Measurements from ENCODE around the gene GOLGB1. TPM values are rescaled to one million over a fixed set of nuclear protein-coding genes. Genes with fewer than 3 reads are reported as not detected.
"Not testable (repeated sequence)": the region's sequence is repeated elsewhere in the genome, so short reads cannot be mapped to it uniquely, and the experiment has no call there.

The GOLGB1 gene
- polyA plus RNA-seq, 2 donors = 11.3 to 11.7 TPM

DNA sequence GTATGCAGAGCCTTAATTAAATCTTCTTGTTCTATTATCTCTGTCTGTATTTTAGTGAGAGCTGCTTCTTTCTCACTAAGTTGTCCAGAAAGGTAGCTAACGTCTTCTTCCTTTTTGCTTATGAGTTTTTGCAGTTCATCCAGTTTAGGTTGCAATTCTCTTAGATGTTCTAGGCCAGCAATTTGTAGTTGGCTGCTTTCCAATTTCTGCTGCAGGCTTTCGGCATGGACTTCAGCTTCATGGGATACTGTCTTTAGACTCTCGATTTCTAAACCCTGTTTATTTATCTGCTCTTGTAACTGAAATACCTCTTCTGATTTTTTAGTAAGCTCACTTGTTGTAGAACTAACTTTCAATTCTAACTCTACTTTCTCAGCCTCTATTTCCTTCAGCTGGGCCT lies 53.4 kb downstream of the GOLGB1 start:
- no peak overlapping the region for H3K27ac ChIP-seq (ENCODE audit: low read depth in 2 of 2, low read length in 1 of 2)
- 77 to 81% methylated on average over 3 of the region's 3 CpGs for WGBS, 2 donors
- H3K4me3 ChIP-seq (ENCODE audit: low read depth in 1 of 2, low read length in 2 of 2) = no peak overlapping the region
- no peaks in the 10 kb centered on the region for H3K9me3 ChIP-seq (ENCODE audit: control insufficient read depth in 2 of 2, insufficient read depth in 1 of 2, low read depth in 1 of 2, low read length in 1 of 2)
- H3K27me3 ChIP-seq (ENCODE audit: control insufficient read depth in 1 of 2, insufficient read depth in 2 of 2, low read length in 2 of 2) = no peaks in the 10 kb centered on the region
- H3K36me3 ChIP-seq (ENCODE audit: control insufficient read depth in 2 of 2, insufficient read depth in 2 of 2, low read length in 1 of 2) = peaks cover 4 to 19% of the 10 kb centered on the region in 2 donors
- no peaks in the 10 kb centered on the region for H3K4me1 ChIP-seq (ENCODE audit: control insufficient read depth in 2 of 2, insufficient read depth in 2 of 2, low read length in 1 of 2)

DNA sequence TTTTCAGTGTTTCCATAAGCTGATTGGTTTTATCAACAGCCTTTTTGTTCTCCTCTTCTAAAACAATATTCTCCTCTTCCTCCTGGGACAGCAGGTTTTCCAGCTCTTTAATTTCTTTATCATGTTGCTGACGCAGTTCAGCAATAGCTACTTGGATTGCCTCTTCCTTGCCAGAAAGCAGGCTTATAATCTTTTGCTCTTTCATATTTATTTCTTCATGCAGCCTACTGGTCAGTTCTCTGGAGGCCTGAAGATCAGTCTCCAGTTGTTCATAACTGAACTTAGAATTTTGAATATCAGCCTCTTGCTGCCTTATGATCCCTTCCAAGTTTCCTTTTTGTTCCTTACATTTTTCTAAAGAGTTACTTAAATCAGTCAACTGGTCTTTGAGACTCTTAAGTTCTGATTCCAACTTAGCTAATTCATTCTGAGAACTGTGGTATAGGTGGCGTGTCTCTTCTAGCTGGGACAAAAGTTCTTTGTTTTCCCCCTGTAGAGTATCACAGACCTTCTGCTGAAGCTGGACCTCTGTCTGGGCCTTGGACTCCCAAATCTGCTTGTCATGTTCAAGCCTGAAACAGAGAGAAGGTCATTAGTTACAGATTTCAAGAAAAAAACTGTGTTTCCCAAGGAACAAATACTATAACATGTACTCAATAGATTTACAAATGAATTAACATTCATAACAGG lies 57.4 kb downstream of the GOLGB1 start:
- 93 to 95% methylated on average over 2 of the region's 2 CpGs for WGBS, 2 donors
- H3K27me3 ChIP-seq (ENCODE audit: control insufficient read depth in 1 of 2, insufficient read depth in 2 of 2, low read length in 2 of 2) = no peaks in the 10 kb centered on the region
- no peaks in the 10 kb centered on the region for H3K9me3 ChIP-seq (ENCODE audit: control insufficient read depth in 2 of 2, insufficient read depth in 1 of 2, low read depth in 1 of 2, low read length in 1 of 2)
- H3K36me3 ChIP-seq (ENCODE audit: control insufficient read depth in 2 of 2, insufficient read depth in 2 of 2, low read length in 1 of 2) = peaks cover 4 to 5% of the 10 kb centered on the region in 2 donors
- H3K4me3 ChIP-seq (ENCODE audit: low read depth in 1 of 2, low read length in 2 of 2) = no peak overlapping the region
- H3K27ac ChIP-seq (ENCODE audit: low read depth in 2 of 2, low read length in 1 of 2) = no peak overlapping the region
- H3K4me1 ChIP-seq (ENCODE audit: control insufficient read depth in 2 of 2, insufficient read depth in 2 of 2, low read length in 1 of 2) = no peaks in the 10 kb centered on the region

DNA sequence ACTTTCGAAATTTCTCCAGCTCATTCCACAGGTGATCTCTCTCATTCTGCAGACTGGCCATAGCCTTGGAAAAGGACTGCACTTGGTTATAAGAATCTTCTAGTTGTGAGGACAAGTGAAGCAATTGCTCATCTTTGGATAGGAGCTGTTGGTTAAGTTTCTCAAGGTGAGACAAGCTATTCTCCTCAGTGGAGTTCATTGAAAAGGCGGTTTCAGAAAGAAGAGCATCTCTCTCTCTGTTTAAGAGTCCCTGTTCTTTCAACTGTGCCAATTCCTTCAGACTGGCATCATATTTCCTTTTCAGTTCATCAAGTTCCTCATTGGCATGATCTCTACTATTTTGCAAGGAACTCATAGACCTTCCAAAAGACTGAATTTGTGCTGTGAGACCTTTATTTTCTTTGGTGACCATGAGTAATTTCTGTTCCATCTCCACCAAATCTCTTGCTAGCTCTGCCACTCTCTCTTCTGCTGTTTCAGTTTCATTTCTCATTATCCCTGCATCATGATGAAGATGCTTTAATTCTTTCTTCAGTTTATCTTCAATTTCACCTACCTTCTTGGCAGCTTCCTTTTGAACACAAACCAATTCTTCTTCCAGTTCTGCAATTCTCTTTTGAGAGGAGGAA lies 58.6 kb downstream of the GOLGB1 start:
- H3K4me1 ChIP-seq (ENCODE audit: control insufficient read depth in 2 of 2, insufficient read depth in 2 of 2, low read length in 1 of 2) = no peaks in the 10 kb centered on the region
- 93 to 98% methylated on average over 2 of the region's 2 CpGs for WGBS, 2 donors
- no peaks in the 10 kb centered on the region for H3K9me3 ChIP-seq (ENCODE audit: control insufficient read depth in 2 of 2, insufficient read depth in 1 of 2, low read depth in 1 of 2, low read length in 1 of 2)
- H3K4me3 ChIP-seq (ENCODE audit: low read depth in 1 of 2, low read length in 2 of 2) = no peak overlapping the region
- H3K27me3 ChIP-seq (ENCODE audit: control insufficient read depth in 1 of 2, insufficient read depth in 2 of 2, low read length in 2 of 2) = no peaks in the 10 kb centered on the region
- peaks cover 0 to 4% of the 10 kb centered on the region in 2 donors for H3K36me3 ChIP-seq (ENCODE audit: control insufficient read depth in 2 of 2, insufficient read depth in 2 of 2, low read length in 1 of 2)
- H3K27ac ChIP-seq (ENCODE audit: low read depth in 2 of 2, low read length in 1 of 2) = no peak overlapping the region

DNA sequence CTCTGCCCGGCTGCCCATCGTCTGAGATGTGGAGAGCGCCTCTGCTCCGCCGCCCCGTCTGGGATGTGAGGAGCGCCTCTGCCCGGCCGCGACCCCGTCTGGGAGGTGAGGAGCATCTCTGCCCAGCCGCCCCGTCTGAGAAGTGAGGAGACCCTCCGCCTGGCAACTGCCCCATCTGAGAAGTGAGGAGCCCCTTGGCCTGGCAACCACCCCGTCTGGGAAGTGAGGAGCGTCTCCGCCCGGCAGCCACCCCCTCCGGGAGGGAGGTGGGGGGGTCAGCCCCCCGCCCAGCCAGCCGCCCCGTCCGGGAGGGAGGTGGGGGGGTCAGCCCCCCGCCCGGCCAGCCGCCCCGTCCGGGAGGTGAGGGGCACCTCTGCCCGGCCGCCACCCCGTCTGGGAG lies 60.8 kb downstream of the GOLGB1 start:
- not testable (repeated sequence) for H3K9me3 ChIP-seq (ENCODE audit: control insufficient read depth in 2 of 2, insufficient read depth in 1 of 2, low read depth in 1 of 2, low read length in 1 of 2); H3K36me3 ChIP-seq (ENCODE audit: control insufficient read depth in 2 of 2, insufficient read depth in 2 of 2, low read length in 1 of 2); H3K27ac ChIP-seq (ENCODE audit: low read depth in 2 of 2, low read length in 1 of 2); H3K27me3 ChIP-seq (ENCODE audit: control insufficient read depth in 1 of 2, insufficient read depth in 2 of 2, low read length in 2 of 2); H3K4me1 ChIP-seq (ENCODE audit: control insufficient read depth in 2 of 2, insufficient read depth in 2 of 2, low read length in 1 of 2); H3K4me3 ChIP-seq (ENCODE audit: low read depth in 1 of 2, low read length in 2 of 2)
- 91 to 95% methylated on average over 18 to 31 of the region's 31 CpGs for WGBS, 2 donors

DNA sequence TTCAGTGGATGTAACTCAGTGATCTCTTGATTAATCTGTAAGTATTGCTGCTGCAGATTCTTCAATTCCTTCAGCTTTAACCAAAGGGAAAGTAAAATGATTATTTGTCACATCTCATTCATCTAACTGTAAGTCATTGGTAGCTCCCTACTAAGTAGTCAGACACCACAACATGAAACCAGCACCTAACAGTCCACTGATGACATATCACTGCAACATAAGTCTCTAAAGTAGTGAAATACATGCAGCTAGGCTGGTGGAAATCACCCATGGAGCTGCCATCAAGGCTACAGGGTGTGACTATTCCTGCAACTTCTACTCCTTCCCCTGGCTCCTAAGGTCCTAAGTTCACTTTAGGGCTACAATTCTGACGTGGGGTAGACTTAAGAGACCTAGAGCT lies 67.7 kb downstream of the GOLGB1 start:
- Histone ChIP-seq H3K4me1 (ENCODE audit: control insufficient read depth in 2 of 2, insufficient read depth in 2 of 2, low read length in 1 of 2) (no peaks in the 10 kb centered on the region), H3K4me3 (ENCODE audit: low read depth in 1 of 2, low read length in 2 of 2) (no peak overlapping the region), H3K9me3 (ENCODE audit: control insufficient read depth in 2 of 2, insufficient read depth in 1 of 2, low read depth in 1 of 2, low read length in 1 of 2) (no peaks in the 10 kb centered on the region), H3K27me3 (ENCODE audit: control insufficient read depth in 1 of 2, insufficient read depth in 2 of 2, low read length in 2 of 2) (no peaks in the 10 kb centered on the region), H3K36me3 (ENCODE audit: control insufficient read depth in 2 of 2, insufficient read depth in 2 of 2, low read length in 1 of 2) (peaks cover 9 to 15% of the 10 kb centered on the region in 2 donors), H3K27ac (ENCODE audit: low read depth in 2 of 2, low read length in 1 of 2) (no peak overlapping the region)
- WGBS, 2 donors = 86 to 87% methylated on average over 1 of the region's 1 CpG

DNA sequence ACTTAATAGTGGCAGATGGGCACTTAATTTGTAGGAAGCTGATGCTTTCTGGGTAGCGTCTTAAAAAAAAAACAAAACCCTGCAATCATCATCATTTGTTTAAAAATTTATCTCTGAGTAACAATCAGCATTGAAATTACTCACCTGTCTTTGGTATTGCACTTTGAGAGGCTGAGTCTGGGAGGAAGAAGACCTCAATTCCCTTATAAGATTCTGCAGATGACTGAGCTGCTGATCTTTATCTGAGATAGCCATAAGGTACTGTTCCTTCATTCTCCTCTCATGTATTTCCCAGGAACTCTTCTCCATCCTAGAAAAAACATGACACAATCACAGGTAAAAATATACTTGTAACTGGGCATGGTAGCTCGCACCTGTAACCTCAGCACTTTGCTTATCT lies 72.4 kb downstream of the GOLGB1 start:
- WGBS, 2 donors = 94 to 98% methylated on average over 2 of the region's 2 CpGs
- Histone ChIP-seq H3K36me3 (ENCODE audit: control insufficient read depth in 2 of 2, insufficient read depth in 2 of 2, low read length in 1 of 2) (peaks cover 16% of the 10 kb centered on the region in 2 donors), H3K27me3 (ENCODE audit: control insufficient read depth in 1 of 2, insufficient read depth in 2 of 2, low read length in 2 of 2) (no peaks in the 10 kb centered on the region), H3K4me3 (ENCODE audit: low read depth in 1 of 2, low read length in 2 of 2) (no peak overlapping the region), H3K9me3 (ENCODE audit: control insufficient read depth in 2 of 2, insufficient read depth in 1 of 2, low read depth in 1 of 2, low read length in 1 of 2) (no peaks in the 10 kb centered on the region), H3K27ac (ENCODE audit: low read depth in 2 of 2, low read length in 1 of 2) (no peak overlapping the region), H3K4me1 (ENCODE audit: control insufficient read depth in 2 of 2, insufficient read depth in 2 of 2, low read length in 1 of 2) (no peaks in the 10 kb centered on the region)

DNA sequence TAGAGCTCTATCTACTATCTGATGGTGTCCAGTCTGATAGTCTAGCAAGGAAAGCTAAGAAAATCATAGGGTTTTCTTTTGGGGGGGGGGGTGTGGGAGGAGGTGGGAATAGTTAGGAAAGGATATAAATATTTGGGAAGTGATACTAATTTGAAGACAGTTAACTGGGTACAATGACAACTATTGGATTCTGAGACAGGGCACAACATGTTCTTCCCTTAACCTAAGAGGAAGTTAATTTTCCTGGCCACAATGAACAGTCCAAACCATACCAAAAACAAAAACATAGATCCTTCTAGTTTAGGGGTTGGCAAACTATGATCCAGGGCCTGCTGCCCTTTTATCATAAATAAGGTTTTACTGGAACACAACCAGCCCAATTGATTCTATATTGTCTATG lies 78.9 kb downstream of the GOLGB1 start:
- Histone ChIP-seq H3K27me3 (ENCODE audit: control insufficient read depth in 1 of 2, insufficient read depth in 2 of 2, low read length in 2 of 2) (no peaks in the 10 kb centered on the region), H3K9me3 (ENCODE audit: control insufficient read depth in 2 of 2, insufficient read depth in 1 of 2, low read depth in 1 of 2, low read length in 1 of 2) (no peaks in the 10 kb centered on the region), H3K4me3 (ENCODE audit: low read depth in 1 of 2, low read length in 2 of 2) (no peak overlapping the region), H3K27ac (ENCODE audit: low read depth in 2 of 2, low read length in 1 of 2) (no peak overlapping the region), H3K4me1 (ENCODE audit: control insufficient read depth in 2 of 2, insufficient read depth in 2 of 2, low read length in 1 of 2) (peaks cover 0 to 4% of the 10 kb centered on the region in 2 donors), H3K36me3 (ENCODE audit: control insufficient read depth in 2 of 2, insufficient read depth in 2 of 2, low read length in 1 of 2) (peaks cover 10 to 11% of the 10 kb centered on the region in 2 donors)

DNA sequence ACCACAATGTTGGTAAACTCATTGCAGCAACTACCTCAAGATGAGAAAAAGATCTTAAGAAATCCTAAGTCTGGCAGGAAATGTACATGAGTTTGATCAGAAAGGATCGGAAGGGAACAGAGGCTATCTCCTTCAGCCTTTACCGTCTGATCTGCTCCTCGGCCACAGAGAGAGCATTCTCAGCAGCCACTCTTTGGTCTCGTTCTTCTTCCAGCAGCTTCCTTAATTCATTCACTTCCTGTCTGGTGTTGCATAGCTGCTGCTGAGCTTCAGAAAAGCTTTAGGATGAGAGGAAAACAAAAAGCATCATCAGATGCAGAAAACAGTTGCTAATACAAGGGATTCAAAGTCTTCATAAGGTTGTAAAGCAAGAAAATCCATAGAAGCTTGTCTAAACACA lies 82.2 kb downstream of the GOLGB1 start:
- Histone ChIP-seq H3K4me3 (ENCODE audit: low read depth in 1 of 2, low read length in 2 of 2) (no peak overlapping the region), H3K4me1 (ENCODE audit: control insufficient read depth in 2 of 2, insufficient read depth in 2 of 2, low read length in 1 of 2) (peaks cover 0 to 4% of the 10 kb centered on the region in 2 donors), H3K36me3 (ENCODE audit: control insufficient read depth in 2 of 2, insufficient read depth in 2 of 2, low read length in 1 of 2) (peaks cover 19 to 24% of the 10 kb centered on the region in 2 donors), H3K27me3 (ENCODE audit: control insufficient read depth in 1 of 2, insufficient read depth in 2 of 2, low read length in 2 of 2) (no peaks in the 10 kb centered on the region), H3K27ac (ENCODE audit: low read depth in 2 of 2, low read length in 1 of 2) (no peak overlapping the region), H3K9me3 (ENCODE audit: control insufficient read depth in 2 of 2, insufficient read depth in 1 of 2, low read depth in 1 of 2, low read length in 1 of 2) (no peaks in the 10 kb centered on the region)
- 87 to 88% methylated on average over 4 of the region's 4 CpGs for WGBS, 2 donors

DNA sequence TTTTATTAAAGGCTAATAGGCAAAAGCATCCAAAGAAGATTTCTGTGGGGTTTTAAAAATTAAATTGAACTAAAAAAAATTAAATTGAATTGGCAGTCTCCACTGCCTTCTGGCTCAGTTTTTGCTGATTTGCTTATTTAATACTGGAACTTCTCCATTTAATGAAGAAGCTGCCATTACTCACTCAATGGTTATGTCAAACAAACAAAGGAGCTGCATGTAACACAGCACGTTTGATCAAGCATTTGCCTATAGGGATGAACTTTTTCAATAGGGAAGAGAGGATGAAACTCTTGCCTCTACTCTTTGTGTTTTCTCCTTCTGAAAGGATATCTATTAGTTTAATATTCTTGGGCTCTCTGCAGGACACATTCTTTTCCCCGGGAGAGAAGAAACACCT lies 84.1 kb downstream of the GOLGB1 start:
- no peak overlapping the region for H3K27ac ChIP-seq (ENCODE audit: low read depth in 2 of 2, low read length in 1 of 2)
- WGBS, 2 donors = 40 to 43% methylated on average over 2 of the region's 2 CpGs
- H3K9me3 ChIP-seq (ENCODE audit: control insufficient read depth in 2 of 2, insufficient read depth in 1 of 2, low read depth in 1 of 2, low read length in 1 of 2) = no peaks in the 10 kb centered on the region
- no peaks in the 10 kb centered on the region for H3K27me3 ChIP-seq (ENCODE audit: control insufficient read depth in 1 of 2, insufficient read depth in 2 of 2, low read length in 2 of 2)
- H3K4me1 ChIP-seq (ENCODE audit: control insufficient read depth in 2 of 2, insufficient read depth in 2 of 2, low read length in 1 of 2) = peaks cover 0 to 4% of the 10 kb centered on the region in 2 donors
- peaks cover 19 to 24% of the 10 kb centered on the region in 2 donors for H3K36me3 ChIP-seq (ENCODE audit: control insufficient read depth in 2 of 2, insufficient read depth in 2 of 2, low read length in 1 of 2)
- no peak overlapping the region for H3K4me3 ChIP-seq (ENCODE audit: low read depth in 1 of 2, low read length in 2 of 2)

Data from esophagus (tissue), 2 donors.